ENCODE measurements around the gene MOB1A. TPM values are rescaled to one million over a fixed set of nuclear protein-coding genes. Genes with fewer than 3 reads are reported as not detected.

The MOB1A gene
- total and polyA plus RNA-seq, 2 of the 13 experiments (the other 11 are each of a cell fraction or from before 2014, with no cell fraction given) = 48.2 to 139 TPM

- TF ChIP-seq CSRNP1 (CRISPR knock-in tag; IDR thresholded peaks at IDR 0.05) (peak; percentile 96), STAT6 (CRISPR knock-in tag; IDR thresholded peaks at IDR 0.05; ENCODE audit: borderline replicate concordance) (no peak; the same call in 1 of the 2 replicates), ZMYM3 (CRISPR knock-in tag; IDR thresholded peaks at IDR 0.05) (no peak; the same call in 1 of the 2 replicates), PPARG (CRISPR knock-in tag; conservative IDR thresholded peaks at IDR 0.05) (no peak; the same call in 1 of the 2 replicates), RBAK (CRISPR knock-in tag; IDR thresholded peaks at IDR 0.05) (no peak), MED8 (CRISPR knock-in tag; IDR thresholded peaks at IDR 0.05; ENCODE audit: insufficient replicate concordance) (peak; percentile 77), CEBPG (CRISPR knock-in tag; IDR thresholded peaks at IDR 0.05) (peak; percentile 99), BCL6 (CRISPR knock-in tag; IDR thresholded peaks at IDR 0.05) (peak; percentile 60), DR1 (CRISPR knock-in tag; IDR thresholded peaks at IDR 0.05) (peak; percentile 99), NFYB (CRISPR knock-in tag; IDR thresholded peaks at IDR 0.05) (peak; percentile 93), KAT7 (CRISPR knock-in tag; IDR thresholded peaks at IDR 0.05; ENCODE audit: borderline replicate concordance) (peak; percentile 91), TCF7L2 (IDR thresholded peaks at IDR 0.05; ENCODE audit: low read depth, low read length) (no peak), ZFY (CRISPR knock-in tag; IDR thresholded peaks at IDR 0.05) (peak; percentile 82), GMEB1 (CRISPR knock-in tag; IDR thresholded peaks at IDR 0.05; ENCODE audit: borderline replicate concordance) (peak; percentile 43; the same call in 1 of the 2 replicates), MLXIP (CRISPR knock-in tag; IDR thresholded peaks at IDR 0.05; ENCODE audit: borderline replicate concordance) (peak; percentile 63), ZNF607 (CRISPR knock-in tag; IDR thresholded peaks at IDR 0.05; ENCODE audit: borderline replicate concordance) (peak; percentile 84; the same call in 1 of the 2 replicates), NCOA2 (CRISPR knock-in tag; IDR thresholded peaks at IDR 0.05) (peak; percentile 68), HNF4G (IDR thresholded peaks at IDR 0.05; ENCODE audit: borderline replicate concordance, low read depth, low read length) (peak; percentile 34; the same call in 1 of the 2 replicates), HNF4G (CRISPR knock-in tag; IDR thresholded peaks at IDR 0.05; ENCODE audit: borderline replicate concordance, low read depth) (peak; percentile 71; the same call in 1 of the 2 replicates), FOXK2 (IDR thresholded peaks at IDR 0.05) (no peak), ZNF124 (CRISPR knock-in tag; IDR thresholded peaks at IDR 0.05) (0 out of 2 replicates have a peak, but pooled peaks have one; percentile 40)
Measured at GRCh38 chr2:74198461-74199274, 20.0 kb upstream of the MOB1A start, which contains the start of gene MTHFD2 (continued).
